Left cardiac atrium (tissue), 4 donors: ENCODE measurements around the gene HECTD4. TPM values are rescaled to one million over a fixed set of nuclear protein-coding genes. Genes with fewer than 3 reads are reported as not detected.

ENCODE experiments used
- ATAC-seq, 2 donors: fragments of 200-7000 bp; cut with Tn5 transposase; one replicate each; pipeline ENCODE4 v1.9.1; 2020; ENCODE audit warnings: mild to moderate bottlenecking in 2 of 2, moderate library complexity in 2 of 2
- DNase-seq: peaks from one replicate; pipeline ENCODE4 v3.0.0-alpha.2; 2020
- intact Hi-C, 2 donors: fragments of 100-400 bp; cut with DNase I; formaldehyde crosslinking; loops; one replicate each; pipeline versions ENCODE4 v1.14.1 to v1.15.1; 2022 to 2023
- total RNA-seq, 2 donors: library from RNA; stranded (reverse); fragmentation: NEBNext Ultra II Directional; extraction: Animal tissue kit (Norgen Biotek cat#: 25700); gene quantifications; one replicate each; pipeline ENCODE4 v1.2.1, GENCODE V29; 2021
- donor health status: DM: no; HTN: yes; CAD: no.
- donor health status: DM: no; HTN: yes; CAD: no; lungs with severe emphysema.
- donor health status: DM: yes; HTN: yes; CAD: no.
- donor health status: Dilated cardiomyopathy.

Gene HECTD4
- total RNA-seq, 2 donors from 2014 or later: 22.2 to 24.4 TPM

DNA sequence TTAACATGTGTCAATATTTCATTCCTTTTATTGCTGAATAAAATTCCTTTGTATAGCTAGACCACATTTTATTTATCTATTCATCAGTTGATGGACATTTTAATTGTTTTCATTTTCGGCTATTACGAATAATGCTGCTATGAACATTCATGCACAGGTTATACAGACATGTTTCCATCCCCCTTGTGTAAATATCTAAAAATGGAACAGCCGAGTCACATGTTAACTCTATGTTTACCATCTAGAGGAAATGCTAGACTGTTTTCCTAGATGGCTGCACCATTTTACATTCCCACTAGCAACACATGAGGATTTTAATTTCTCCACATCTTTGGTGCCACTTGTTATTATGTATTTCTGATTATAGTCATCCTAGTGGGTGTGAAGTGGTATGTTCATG is 49.2 kb downstream of the HECTD4 start:
- intact Hi-C loops: no loop called here
- ATAC-seq: no peak
- no peak for DNase-seq

DNA sequence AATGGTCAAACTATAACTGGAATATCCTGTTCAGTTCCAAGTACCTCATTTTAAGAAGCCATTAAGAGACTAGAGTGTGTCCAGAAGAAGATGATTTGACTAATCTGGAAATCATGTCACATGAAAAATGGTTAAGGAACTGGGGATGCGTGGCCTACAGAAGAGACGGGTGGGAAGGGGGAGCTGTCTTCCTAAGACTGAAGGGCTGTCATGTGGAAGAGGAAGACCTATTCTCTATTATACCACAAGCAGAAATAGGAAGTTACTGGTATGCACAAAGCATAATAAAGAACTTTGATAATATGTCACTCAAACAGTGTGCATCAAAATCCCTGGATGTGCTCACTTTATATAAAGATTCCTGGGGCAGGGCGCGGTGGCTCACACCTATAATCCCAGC is 50.3 kb downstream of the HECTD4 start:
- DNase-seq (no peak), ATAC-seq (no peak)
- intact Hi-C loops: no loop called here

DNA sequence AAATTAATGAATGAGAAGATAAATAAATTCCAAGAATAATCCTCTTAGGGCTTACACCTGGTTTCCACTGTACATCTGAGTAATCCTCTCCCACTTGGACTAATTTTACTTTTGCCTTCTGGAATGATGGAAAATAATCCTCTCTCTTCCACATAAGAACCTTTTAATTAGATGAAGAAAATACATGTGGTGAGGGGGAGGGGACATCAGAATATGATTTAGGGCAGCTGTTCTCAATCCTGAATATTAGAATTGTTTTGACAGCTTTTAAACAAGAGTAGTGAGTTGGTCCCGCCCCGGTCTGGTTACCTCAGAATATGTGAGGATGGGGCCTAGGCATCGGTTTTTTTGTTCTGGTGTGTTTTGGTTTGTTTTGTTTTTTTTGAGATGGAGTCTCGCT is 51.5 kb downstream of the HECTD4 start:
- intact Hi-C loops: no loop called here
- no peak for ATAC-seq

DNA sequence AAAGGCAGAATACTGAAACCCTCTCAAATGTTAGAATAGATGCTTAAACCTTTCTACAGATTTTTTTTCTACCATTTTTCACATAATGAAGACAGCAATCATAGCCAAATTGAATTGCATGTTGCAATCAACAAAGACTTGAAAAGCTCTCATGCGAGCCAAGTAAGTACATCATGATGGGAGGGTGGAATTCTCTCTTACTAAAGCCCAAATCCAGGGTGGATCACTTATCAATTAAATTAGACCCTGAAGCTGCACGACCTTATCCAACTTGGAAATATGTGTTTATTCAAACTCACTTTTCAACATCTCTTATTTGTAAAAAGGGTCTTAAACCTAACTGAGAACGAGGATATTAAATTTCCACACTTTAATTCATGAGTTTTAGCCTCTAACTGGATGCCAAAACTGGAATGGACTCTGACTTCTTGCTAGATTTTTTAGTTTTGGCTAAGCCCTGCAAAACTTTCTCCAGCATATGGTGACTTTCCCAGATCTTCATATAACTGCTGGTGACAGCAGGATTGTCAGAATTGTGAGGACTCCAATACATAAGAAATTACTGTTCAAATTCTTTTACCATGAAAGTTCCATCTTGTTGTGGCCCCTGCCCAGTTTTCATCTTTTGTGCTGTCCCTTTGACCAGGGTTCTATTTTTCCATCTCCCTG is 53.6 kb downstream of the HECTD4 start:
- DNase-seq: no peak
- no peak for ATAC-seq
- intact Hi-C loops: no loop called here

More for the DNA sequence above, 51.5 kb downstream of the HECTD4 start:
- no peak for DNase-seq

DNA sequence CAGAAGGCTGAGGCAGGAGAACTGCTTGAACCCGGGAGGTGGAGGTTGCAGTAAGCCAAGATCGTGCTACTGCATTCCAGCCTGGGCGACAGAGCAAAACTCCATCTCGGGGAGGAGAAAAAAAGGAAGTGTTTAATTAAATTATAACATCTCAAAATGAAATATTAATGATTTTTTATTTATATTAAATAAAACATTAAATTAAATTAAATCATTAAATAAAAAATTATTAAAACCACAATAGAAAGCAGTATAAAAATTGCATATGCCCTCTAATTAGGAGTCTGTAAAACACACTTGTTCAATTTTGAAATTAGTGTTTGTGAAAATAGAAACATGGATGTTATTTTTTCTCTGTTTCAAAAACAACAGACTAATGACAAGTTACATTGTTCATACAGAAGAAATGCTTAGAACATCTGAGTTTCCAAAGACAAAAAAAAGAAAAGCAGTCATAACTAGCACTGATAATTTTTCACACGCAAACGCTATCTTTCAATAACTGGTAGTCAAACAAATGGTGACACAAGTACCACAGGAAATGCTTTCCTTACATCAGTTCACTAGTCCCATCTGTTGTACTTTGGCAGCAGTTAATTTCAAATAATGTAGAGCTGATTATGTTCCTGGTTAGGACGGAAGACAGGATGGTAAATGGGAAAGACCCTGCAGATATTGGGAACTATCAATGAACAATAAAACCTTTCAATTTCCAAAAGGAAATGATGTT is 54.9 kb downstream of the HECTD4 start:
- intact Hi-C loops: no loop called here
- ATAC-seq (no peak), DNase-seq (no peak)

DNA sequence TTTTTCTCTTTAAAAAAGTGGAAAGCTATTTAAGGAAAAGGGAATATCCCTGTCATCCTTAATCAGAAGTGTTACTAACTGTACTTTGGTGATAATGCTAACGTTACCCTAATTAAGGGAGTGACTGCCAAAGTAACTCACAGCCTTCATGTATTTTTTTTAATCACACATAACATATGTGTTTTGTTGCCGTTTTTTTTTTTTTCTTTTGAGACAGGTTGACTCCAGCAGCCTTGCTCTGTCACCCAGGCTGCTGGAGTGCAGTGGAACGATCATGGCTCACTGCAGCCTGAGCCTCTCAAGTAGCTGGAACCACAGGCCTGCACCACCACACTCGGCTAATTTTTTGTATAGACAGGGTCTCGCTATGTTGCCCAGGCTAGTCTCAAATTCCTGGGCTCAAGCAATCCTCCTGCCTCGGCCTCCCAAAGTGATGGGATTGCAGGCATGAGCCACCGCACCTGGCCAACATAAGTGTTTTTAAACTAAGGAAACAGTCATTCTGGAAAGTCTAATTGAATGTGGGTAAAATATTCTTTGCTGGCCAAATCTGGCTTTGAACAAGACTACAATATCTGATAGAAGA is 56.5 kb downstream of the HECTD4 start:
- intact Hi-C loops: no loop called here
- no peak for DNase-seq
- no peak for ATAC-seq

DNA sequence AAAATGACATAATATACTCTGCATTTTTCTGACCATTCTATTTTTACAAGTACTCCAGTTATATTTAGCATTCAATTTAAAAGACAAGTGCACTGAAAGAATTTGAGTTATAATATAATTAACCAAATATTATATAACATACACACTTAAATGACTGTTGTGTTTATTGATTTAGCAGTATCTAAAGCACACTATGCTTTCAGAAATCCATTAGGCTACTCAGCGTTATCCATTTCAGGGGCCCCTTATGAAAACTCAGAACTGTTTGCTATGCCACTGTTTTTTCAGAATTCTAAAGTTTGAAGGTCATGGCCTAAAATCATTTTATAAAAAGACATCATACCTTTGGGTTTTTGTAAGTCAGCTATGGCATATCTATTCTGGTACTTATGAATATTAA is 57.1 kb downstream of the HECTD4 start:
- intact Hi-C loops: no loop called here
- no peak for ATAC-seq
- no peak for DNase-seq

DNA sequence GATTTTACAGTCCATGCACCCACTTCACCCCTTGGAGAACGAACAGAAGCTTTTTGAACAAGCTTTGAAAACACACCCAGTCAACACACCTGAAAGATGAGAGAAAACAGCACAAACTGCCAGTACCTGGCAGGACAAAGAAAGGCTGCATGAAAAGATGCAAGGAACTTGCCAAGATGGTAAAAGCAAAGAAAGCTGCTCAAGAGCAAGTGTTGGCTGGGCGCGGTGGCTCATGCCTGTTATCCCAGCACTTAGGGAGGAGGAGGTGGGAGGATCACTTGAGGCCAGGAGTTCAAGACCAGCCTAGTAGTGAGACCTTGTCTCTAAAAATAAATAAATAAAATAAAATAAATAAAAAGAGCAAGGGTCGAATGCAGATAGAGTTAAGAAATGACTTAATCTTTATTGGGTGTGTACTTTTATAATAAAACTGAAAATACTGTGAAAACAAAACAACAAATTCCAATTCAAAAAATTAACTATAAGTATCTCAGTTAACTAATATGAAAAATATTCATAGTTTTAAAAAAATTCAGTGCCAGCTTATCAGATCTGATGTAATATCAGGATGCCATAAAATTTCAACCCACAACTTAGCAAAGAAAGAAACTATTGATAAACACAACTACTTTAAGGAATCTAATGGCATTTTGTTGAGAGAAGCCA is 59.2 kb downstream of the HECTD4 start:
- ATAC-seq: no peak
- DNase-seq: no peak
- intact Hi-C loops: no loop called here

DNA sequence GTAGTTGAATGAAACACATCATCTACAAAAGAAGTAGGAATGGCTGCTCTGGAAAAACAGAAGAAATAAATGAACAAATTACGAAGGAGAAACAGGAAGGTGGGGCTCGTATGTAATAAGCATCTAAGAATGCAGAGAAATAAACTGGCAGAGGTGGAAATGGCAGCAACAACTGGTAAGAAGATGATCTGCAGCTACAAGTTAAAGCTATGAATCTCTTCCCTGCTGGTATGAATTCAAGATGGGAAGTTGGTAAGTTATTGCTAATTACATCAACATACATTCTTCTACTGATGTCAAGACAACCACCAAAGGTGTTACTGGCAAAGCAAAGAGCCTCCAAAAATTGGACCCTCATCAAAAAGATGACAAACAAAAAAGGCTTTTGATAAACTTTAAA is 59.8 kb downstream of the HECTD4 start:
- DNase-seq (no peak), ATAC-seq (no peak)
- intact Hi-C loops: no loop called here

DNA sequence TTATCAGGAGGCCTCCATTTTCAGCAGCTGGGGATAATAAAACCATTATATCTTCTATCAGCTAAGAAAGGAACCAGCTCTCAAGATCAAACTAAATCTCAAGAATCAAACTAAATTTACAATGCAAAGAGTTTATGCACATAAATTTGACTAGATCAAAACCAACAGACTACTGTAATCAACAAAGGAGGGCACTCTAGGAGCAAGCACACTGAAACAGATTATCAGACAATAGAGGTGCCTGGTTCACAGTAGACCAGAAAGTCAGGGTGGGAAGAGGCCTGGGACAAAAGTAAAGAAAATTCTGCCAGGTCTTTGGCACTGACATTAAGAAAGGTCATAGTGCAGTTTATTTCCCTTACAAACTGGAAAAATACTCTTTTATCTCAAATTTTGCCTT is 61.0 kb downstream of the HECTD4 start:
- DNase-seq (no peak), ATAC-seq (no peak)
- intact Hi-C loops: no loop called here

DNA sequence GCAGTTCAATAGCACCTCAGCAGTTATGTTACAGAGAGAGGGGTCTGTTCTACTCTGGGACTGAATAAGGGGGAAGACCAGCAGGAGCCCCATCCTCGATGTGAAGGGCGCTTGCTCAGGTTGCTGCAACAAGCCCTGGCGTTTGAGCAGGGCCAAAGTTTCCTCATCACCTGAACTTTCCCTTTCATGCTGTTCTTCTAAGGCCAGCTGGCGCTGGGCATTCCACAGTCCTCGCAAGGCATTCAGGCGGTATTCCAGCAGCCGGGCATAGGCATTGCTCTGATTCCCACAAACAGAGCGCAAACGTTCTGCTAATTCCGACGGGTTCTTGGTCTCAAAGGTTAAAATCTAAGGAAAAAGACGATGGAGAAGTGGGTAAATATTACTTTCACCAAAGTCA is 62.8 kb downstream of the HECTD4 start:
- intact Hi-C loops: loop anchor here in 1 of 2 donors (10.0 kb wide), 1 partner anchor 55 kb away; no protein-coding TSS in a partner anchor
- ATAC-seq (no peak), DNase-seq (no peak)

DNA sequence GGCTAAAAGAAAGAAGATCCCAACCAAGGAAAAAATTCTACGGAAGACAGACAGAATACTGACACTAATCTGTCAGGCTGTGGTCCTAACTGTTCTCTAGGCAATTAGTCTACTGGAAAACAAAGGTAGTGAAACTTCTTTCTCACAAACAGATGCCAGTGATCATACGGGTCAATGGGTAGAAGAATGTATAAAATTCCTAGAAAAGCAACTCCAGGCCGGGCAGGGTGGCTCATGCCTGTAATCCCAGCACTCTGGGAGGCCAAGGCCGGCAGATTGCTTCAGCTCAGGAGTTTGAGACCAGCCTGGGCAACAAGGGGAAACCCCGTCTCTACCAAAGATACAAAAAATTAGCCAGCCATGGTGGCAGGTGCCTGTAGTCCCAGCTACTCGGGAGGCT is 64.8 kb downstream of the HECTD4 start:
- no peak for ATAC-seq
- intact Hi-C loops: loop anchor here in 1 of 2 donors (10.0 kb wide), 1 partner anchor 57 kb away; no protein-coding TSS in a partner anchor
- DNase-seq: no peak

DNA sequence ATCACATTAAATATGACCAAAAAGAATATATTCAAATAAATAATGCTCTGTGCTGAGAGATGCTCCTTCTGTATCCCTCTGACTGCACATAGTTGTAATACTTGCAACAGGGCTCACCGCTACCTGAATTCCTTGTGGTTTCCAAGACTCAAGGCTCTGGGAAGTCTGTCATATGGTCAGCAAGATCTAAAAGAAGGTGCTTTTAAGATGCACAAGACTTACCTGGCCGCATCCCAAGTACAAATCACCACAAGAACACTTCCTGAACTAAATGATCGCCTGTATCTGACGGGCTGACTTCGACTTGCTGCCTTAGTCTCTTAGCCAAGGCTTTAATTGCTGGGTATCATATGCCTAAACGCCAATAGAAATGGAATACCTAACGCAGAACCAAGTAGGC is 67.2 kb downstream of the HECTD4 start:
- intact Hi-C loops: loop anchor here in 1 of 2 donors (10.0 kb wide), 1 partner anchor 60 kb away; no protein-coding TSS in a partner anchor
- DNase-seq: no peak

DNA sequence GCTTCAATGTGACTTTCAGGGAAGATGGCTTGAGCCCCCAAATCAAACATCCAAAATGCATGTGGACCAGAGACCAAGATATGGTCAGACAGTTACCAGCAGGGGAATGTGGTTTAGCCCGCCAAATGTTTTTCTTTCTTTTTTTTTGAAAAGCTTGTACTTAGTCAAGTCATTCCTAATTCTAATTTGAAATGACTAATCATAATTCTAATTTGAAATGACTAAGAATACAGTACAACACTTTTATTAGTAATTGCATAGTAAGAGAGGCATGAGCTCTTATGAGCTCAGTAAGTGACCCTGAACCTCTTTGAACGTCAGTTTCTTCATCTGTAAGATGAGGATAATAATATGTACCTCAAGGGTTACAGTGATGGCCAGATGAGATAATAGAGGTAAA is 72.4 kb downstream of the HECTD4 start:
- ATAC-seq: no peak
- DNase-seq: no peak
- intact Hi-C loops: loop anchor here in 1 of 2 donors (10.0 kb wide), 1 partner anchor 65 kb away; no protein-coding TSS in a partner anchor

More for the DNA sequence above, 67.2 kb downstream of the HECTD4 start:
- no peak for ATAC-seq

DNA sequence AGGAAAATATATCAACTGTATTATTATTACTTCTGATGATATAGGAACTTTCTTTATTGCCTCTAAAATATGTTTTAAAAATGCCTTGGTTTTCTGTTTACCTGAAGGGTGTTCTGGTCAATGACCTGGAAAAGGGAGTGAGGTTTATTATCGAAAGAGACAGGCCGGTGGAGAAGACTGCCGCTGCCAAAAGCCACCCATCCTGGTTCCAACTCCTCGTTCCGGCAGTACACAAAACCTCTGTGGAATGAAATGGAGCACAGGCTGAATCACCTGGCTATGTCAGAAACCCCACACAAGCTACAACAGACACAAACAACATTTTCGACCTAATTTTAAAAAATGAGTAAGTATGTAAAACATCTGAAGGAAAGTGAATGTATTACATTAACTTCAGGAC is 73.6 kb downstream of the HECTD4 start:
- intact Hi-C loops: no loop called here
- DNase-seq (no peak), ATAC-seq (no peak)

DNA sequence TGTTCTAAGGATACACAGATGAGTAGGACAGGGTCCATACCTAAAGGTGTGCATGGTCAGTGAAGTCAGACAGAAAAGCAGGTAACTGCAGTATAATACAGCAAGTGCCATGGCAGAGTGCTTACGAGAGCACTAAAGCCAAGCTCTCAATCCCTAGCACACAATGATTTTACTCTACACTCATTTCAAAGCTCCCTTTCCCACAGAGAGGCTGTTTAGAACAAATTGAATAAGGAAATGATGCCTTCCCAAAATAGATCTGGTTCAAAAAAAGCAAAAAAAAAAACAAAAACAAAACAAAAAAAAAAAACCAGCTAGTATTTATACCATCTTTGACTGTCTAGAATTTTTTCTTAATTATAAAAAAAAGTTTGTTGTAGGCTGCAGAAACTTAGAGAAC is 74.1 kb downstream of the HECTD4 start:
- intact Hi-C loops: no loop called here
- no peak for ATAC-seq
- no peak for DNase-seq

DNA sequence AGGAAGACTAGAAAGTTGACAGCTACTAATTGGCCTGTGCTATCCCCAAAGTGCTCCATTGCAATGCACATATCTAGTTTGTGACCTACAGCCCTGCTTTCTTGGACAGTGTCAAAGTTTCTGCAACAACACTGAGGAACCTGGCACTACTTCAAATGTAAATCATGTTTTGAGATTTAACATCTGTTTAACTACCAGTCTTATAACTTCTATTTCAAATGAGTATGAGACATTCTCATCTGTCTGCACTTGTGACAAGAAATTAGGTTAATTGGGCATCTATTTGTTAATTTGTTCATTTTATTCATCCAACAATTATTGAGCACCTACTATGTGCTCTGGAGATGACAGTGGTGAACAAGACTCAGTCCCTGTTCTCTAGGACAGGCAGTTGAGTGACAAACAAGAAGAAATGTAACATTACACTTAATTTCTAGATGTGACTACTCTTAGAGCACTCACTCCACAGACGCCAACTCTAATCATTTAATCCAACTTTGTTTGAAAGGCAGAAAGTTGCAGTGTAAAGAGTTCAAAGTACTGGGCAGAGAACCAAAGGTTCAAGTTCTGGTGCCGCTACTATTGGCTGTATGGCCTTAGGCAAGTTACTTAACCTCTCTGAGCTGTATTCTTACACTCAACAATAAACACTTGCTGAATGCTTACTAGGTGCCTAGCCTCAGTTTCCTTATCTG is 74.8 kb downstream of the HECTD4 start:
- ATAC-seq: peak in 1 of 2 donors; percentile 74
- intact Hi-C loops: no loop called here
- no peak for DNase-seq

DNA sequence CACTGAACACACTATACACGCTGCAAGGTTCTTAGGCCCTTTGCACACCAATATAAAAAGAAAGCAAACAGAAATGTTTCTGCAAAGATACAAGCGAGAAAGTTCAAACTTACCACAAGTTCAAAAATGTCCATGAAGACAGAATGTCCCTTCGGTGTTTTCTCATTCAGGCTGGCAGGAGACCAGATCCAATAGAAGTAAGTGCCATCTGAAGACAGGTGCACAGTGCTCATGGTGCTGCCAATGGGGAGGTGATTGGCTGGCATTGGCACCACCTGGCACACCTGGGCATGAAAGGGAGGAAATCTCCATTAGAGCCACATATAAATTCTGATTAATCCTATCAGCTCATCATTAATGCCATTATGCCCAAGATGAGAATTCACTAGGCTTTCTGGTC is 76.3 kb downstream of the HECTD4 start:
- ATAC-seq (no peak), DNase-seq (no peak)
- intact Hi-C loops: no loop called here

DNA sequence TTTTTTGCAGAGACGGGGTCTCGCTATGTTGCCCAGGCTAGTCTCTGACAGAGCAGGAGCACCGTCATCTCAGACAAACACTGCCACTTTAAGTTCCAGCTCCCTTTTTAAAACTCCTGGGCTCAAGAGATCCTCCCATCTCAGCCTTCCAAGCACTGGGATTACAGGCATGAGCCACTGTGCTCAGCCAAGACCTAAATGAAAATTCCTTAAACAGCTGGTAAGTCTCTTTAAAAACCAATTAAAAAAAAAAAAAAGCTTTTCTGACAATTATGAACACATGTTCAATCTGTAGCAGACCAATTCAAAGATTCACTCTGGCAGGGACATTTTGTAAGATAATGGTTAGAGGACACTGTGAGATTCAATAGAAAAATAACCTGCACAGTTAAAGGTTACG is 77.8 kb downstream of the HECTD4 start:
- no peak for ATAC-seq
- intact Hi-C loops: no loop called here
- no peak for DNase-seq
